GM21786 (cell line): Measurements from ENCODE around the gene MED13L.

ENCODE experiments used
- ATAC-seq: cut with Tn5 transposase; IDR thresholded peaks from one replicate; pipeline ENCODE4 v1.9.1; 2021; ENCODE audit not compliant: unreplicated experiment

The MED13L gene

DNA sequence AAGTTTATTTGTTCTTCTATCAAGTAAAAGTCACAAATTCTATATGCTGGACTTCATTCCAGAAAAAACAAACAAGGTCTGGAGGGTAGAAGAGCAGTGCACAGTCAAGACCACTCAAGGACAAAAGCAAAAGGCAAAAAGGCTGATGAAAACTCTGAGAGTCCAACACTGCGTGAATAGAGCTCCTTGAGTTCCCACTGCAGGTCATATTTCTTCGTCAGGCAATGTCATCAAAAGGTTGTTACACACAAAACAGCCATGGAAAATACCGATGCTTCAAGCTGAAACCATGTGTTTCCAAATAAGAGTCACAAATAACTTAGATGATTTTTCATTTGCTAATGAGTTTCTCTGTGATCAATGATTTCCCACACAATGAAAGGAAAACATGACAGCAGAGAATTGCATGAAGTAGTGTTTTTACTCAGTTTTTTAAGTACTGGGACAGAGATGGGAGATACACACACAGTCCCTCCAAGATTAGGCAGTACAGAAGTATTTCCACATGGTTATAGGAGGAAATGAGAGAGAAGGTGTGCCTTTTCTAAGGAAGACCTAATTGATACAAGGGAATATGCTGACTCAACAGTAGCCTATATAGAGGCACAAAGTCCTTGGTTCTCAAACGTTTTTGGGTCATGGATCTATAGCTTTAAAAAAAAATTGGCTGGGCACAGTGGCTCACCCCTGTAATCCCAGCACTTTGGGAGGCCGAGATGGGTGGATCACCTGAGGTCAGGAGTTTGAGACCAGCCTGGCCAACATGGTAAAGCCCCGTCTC lies 177.7 kb downstream of the MED13L start:
- ATAC-seq, result no peak

DNA sequence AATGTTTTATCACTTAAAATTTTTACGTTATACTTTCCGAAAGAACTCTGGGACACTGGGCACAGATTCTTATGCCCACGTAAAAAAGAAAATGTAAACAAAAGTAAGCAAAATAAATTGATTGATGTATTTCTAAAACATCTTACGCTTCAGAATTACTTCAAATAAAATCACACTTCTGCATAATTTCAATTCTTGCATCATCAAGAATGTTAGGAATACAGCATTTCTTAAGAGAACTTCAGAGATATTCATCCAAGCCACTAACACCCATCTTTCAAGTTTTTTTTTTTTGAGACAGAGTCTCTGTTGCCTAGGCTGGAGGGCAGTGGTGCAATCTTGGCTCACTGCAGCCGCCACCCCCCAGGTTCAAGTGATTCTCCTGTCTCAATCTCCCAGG lies 180.6 kb downstream of the MED13L start:
- no peak for ATAC-seq

DNA sequence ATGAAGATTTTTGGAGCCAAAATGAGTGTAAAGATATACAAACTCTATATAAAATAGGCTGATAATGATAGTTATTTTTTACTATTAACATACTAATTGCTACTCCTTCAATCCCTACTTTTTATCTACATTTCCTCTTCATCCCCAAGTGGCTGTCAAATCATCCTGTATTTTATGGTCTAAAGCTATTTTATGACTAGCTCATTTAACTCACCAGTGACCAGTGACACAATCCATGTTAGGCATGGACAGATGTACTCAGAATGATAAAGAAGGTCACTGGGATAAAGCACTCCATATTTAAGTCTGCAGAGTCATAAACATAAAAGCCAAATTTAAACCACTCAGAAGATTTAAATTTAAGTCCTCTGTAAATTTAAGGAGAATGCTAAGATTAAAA lies 183.0 kb downstream of the MED13L start:
- ATAC-seq, result no peak

DNA sequence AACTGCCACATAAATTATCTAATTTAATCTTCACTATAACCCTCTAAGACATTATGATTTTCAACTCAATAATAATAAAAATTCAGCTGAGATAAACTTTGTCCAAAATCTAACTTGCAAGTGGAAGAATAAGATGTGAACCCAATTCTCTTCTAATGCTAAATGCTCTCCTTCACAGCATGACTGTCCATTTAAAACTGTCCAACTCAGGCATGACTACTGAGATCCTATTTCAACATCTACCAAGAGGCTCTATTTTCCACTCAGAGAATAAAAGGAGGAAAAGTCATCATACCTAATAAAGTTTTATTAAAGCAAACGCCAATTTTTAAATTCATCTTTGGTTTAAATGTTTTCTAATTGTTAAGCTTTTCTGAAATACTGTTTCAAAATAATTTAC lies 183.6 kb downstream of the MED13L start:
- no peak for ATAC-seq

DNA sequence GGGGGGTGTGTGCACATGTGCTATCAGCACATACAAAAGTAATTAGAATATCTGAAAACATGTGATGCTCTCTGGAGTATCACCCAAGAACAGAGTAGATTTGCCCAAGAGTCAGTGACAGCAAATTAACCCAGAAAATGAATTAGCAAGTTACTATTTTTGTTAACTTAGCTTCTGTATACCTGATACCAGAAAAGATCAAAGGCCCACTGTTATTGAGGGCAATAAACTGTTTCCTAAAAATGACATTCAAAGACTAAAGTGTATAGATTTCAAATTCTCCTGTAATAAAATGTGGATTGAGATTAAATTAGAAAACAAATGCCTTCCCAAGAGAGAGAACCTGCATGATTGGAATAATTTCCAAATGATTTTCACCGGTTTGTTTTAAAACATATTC lies 184.7 kb downstream of the MED13L start:
- no peak for ATAC-seq

DNA sequence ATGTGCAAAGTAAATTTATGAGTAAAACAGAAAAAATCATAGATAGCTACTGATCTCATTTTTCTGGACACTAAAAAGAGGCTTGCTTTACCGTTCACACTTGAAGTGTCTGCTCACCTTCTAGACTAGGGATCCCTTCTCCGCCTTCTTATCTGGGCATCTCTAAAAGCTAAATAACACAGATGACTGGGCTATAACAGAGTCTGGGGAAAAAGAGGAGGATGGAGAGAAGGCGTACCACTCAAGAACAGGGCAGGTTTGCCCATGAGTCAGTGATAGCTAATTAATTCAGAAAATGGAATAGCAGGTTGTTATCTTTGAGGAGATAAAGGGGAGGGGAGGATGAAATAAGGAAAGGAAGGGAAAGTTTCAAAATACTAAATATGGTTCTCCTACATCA lies 185.3 kb downstream of the MED13L start:
- no peak for ATAC-seq

DNA sequence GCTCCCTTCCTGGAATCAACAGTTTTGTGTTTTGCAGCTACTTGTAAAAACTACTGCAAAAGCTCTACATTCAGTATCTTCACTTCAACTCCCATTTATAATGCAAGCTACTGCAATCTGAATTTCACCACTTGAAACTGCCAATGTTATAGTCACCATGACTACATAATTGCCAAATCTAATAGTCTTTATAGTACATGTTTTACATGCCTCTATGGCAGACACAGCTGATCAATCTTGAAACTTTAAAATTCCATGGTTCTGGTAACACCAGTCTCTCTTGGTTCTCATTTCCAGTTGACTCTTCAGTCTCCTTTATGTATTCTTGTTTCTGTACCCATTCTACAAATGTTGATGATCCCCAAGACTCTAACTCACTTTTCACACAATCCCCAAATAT lies 185.9 kb downstream of the MED13L start:
- ATAC-seq, result no peak

DNA sequence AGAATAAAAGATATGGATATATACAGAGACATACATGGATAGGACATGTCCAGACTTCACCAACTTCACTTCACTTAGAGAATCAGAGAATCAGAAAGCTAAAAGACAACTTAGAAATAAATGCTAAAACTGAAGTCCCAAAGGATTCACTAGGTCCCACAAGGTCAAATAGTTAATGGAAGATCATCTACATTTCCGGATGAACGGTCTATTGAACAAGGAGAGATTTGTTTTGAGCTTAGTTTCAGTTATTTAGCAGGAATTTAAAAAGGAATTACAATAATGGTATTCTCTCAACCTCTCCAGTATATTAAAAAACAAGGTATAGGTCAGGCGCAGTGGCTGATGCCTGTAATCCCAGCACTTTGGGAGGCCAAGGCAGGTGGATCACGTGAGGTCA lies 187.0 kb downstream of the MED13L start:
- ATAC-seq, result no peak

DNA sequence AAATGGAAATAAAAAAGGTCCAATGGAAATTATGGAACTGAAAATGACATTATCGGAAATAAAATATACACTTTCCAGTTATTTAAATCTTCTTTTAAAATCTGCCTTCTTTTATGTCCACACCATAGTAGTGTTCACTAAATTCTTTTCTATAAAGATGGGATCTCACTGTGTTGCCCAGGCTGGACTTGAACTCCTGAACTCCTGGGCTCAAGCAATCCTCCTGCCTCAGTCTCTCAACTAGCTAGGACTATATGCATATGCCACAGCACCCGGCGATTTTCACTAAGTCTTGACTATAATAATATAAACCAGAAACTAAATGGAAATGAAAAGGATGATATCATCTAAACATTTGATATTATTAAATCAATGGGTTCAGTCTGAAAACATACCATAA lies 188.4 kb downstream of the MED13L start:
- ATAC-seq, result no peak

DNA sequence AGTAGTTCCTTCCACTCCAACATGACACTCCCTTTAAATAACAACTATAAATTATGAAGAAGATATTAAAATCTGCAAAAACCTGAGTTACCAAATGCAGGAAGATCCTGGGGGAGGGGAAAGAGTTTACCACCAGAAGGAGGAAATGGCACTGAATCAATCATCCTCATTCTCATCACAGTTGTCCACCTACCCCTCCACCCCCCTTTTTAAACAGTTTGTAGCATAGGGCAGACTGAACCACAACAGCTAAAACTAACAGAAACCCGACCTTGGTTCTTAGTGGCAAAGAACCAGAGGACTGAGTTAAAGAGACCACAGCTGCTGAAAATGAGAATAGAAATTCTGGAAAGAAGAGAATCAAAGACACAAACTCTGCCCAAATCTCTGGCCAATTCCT lies 189.5 kb downstream of the MED13L start:
- ATAC-seq, result no peak

DNA sequence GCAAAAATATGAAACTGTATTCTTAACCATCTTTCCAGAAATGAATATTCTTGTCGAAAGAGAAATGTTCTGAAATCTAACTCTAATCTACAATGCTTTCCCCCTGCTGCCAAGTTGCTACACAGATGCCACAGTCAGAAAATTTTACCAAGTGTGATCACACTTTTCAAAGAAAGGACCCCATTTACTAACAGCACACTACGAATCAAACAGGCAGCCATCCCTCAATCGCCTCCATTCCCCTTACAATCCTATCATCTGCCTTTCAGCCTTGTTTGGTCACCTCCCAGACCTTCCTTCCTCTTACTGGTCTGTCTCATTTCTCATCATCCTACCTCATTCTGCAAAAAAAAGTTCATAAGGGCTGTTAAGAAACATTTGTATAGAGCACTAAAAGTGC lies 190.1 kb downstream of the MED13L start:
- no peak for ATAC-seq

DNA sequence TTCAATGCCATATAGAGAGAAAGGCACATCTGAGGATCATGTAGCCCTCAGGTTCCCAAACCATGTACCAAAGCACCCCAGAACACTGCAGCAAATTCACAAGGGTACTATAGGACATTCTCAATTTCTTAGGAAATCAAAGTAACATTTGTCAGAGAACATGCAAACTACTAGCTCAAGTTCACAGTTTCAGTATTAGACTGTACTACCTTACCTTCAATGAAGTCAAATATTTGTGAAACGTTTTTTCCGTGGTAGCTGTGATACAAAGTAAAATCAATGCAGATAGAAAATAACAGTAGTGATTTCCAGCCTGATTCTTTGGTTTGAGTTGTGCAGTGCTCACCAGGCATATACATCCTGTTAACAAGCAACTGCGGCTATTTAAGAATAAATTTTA lies 197.1 kb downstream of the MED13L start:
- ATAC-seq, result no peak

DNA sequence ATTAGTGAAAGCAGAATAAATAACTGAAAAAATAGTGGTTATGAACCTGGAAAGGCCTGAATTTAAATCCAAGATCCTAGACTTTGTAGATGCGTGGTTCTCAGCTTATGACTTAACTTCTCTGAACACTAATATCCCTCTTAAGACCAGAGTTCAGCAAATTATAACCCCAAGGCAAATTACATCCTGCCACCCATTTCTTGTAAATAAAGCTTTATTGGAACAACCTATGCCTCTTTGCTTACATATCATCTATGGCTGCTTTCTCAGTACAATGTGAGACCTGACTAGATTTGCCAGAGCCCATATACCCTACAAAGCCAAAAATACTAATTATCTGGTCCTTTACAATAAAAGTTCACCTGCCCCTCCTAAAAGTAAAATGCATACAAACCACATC lies 199.1 kb downstream of the MED13L start:
- no peak for ATAC-seq

DNA sequence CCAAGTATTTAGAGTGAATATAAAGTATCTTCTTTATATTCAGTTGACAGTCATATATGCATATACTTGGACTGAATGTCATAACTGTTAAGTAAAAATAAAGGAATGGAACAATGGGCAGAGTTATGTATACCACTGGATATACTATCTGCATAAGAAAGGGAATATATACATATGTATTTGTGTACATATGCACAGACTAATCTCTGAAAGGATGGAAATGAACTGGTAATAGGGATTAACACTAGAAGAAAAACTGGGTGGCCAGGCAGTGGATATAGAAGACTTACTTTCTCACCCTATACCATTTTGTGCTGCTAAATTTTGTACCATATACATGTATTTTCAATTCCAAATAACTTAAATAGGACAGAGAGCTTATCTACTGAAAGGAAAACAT lies 200.1 kb downstream of the MED13L start:
- no peak for ATAC-seq

DNA sequence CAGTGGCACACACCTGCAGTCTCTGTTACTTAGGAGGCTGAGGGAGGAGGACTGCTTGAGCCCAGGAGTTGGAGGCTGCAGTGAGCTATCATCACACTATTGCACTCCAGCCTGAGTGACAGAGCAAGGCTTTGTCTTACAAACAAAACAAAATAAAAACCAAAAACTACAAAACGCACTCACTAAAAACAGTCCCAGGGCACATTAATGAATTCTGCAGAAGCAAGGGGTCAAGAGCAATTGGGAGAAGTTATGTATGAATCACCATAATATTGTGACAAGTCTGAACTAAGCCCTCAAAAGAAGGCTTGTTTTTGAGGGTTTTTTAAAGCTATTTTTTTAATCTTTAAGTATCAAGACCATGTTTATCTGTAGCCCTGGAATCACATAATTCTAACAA lies 201.1 kb downstream of the MED13L start:
- ATAC-seq, result no peak

DNA sequence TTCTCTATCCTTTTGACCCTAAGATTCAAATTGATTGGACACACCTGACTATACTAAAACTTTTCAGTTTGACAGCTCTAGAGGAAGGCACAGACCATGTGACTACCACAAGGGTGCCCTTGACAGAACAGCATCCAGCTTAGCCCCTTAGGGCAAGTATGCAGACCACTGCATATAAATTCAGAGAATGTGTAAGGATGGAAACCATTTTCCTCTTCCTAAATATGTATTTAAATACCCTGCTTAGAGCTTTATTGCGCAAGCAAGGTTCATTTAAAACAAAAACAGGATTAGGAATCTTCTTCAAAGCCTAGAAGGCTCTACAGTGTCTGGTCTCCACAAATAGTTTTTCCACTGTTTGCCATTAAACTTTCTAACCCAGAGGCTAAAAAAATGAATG lies 202.8 kb downstream of the MED13L start:
- ATAC-seq, result no peak

DNA sequence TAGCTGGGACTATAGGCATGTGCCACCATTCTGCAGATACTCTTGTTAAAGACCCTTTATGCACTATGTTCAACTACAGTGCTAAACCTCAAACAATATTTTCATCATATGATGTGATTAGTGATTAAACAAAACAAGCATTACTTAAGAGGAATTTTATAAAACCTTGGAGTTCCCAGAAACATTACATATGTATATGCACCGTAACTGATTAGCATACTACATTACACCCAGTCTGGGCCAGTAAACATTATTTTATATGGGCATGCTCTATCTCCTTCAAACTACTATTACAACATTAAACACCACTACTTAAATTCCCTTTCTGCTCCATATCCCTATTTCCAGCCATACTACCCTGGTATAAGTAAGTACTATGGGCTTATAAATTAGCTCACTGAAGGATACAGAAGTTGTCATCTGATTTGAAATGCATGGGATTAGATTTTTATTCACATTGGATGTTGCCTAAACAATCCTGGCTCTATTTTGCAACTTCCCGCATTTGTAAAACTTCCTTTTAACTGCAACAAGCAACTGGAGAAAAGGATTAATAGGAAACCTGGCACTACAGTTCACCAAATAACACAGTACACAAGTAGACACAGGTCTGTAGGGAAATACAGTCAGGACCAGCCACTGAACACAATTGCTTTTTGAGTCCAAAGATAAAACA lies 205.8 kb downstream of the MED13L start:
- ATAC-seq, result no peak

DNA sequence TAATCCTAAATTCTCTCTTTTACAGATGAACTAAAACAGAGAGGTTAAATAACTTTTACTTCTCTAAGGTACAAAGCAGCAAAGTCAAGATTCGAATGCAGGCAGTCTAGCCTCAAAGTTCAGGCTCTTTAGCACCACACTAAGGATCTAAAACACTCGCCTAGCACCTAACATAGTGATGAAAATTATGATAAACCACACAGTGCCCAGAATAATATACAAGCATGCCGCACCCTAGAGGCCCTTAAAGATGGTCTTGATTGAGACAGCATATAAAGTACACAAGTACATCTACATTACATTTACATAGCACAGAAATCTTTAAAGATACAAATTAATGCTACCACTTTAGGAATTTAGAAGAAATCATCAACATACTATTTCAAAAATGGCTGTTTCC lies 207.0 kb downstream of the MED13L start:
- no peak for ATAC-seq

DNA sequence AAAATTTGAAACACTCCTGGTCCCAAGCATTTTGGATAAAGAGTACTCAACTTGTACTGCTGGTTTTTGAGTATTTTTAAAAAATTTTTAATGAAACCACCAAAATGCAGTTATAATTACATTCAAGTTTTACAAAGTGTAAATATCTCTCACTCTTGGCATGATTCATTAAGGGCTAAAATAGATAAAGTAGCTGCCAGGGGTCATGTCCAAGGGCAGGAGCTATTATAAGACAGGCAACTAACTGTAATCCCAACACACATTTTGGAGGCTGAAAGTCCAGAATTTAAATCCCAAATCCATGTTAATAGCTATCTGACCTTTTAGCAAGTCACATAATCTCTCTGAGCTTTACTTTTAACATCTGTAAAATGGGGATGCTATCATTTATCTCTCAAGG lies 207.6 kb downstream of the MED13L start:
- ATAC-seq, result no peak

DNA sequence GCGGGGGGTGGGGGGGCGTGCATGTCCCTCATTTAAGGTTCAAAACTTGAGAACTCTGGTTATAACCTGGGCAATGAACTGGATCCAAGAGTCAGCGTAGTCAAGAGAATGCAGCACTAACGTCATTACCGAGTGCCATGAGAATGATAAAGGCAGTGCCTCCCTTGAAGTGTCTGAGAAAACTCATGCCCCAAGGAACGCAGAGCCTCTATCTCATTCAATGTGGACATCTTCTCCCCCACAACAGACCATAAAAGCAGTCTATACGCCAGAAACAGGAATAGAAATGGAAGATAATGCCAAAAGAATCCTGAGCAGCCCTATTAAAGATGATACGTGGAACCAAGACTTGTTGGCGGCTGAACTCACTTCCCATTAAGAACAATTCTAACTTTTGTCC lies 208.6 kb downstream of the MED13L start:
- ATAC-seq, result no peak

DNA sequence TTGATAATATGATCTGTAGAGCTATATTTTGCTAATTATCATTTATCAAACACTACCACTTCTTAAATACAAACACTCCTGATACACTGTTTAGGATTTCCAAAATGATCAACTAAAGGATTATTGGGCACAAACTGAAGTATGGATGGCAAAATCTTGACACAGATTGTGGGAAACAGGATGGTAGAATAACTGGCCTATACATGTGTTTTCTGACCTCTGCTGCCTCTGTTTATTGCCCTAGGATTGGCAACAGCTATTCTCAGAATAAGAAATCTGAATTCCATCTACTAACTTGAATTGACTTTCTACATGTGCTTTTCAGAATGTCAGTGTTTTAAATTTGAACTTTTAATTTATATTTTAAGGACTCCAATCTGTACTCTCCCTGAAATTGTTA lies 209.1 kb downstream of the MED13L start:
- ATAC-seq, result no peak

DNA sequence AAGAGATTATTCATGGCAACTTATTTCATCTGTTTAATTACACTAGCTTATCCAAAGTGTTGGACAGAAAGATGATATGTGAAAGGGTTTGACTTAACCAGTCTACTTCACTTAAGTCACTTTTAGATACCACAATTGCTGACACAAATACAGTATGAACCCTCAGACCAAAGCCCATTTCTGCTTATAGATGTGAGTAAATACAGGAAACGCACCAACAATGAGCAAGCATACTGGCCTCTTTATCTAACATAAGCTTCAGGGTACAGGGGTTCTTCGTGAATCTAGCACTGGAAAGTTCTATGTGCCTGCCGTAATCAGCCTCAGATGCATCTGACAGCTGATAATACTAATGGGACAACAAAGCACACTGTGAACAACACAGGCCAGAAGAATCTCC lies 209.6 kb downstream of the MED13L start:
- ATAC-seq, result no peak
